Fibroblast of skin of left quadriceps (primary cell): Measurements from ENCODE around the gene HSD17B3.
"Not testable (repeated sequence)": the region's sequence is repeated elsewhere in the genome, so short reads cannot be mapped to it uniquely, and the experiment has no call there.

Experiments
- DNase-seq, 2 experiments: peaks; one replicate each; pipeline ENCODE4 v3.0.0-alpha.2; 2013; ENCODE audit warnings: low read depth in 2 of 2

Gene HSD17B3

DNA sequence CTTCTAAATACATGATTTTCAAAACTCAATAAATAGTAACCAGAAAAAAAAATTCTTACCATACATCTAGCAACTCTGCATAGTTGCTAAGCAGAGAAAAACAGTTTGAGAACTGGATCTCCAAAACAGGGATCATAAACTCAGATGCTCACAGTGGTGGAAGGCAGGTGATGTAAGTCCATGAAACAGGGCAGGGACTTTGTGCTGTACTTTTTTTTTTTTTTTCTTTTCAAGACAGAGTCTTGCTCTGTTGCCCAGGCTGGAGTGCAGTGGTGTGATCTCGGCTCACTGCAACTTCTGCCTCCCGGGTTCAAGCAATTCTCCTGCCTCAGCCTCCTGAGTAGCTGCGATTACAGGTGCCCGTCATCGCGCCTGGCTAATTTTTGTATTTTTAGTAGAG lies 5.0 kb upstream of the HSD17B3 start:
- not testable (repeated sequence) for DNase-seq

DNA sequence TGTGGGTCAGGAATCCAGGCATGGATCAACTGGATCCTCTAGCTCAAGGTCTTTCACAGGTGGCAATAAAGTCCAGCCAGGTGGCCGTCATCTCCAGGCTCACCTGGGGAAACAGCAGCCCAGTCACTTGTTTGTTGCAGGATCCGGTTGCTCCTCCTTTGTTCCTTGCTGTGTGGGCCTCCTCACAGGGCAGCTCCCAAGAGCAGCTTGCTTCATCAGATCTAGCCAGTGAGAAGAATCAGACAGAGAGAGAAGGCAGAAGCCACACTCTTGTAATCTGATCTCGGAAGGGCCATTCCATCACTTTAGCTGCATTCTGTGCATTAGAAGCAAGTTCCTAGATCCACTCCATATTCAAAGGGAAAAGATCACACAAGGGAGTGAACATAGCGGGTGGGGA lies 3.2 kb upstream of the HSD17B3 start:
- no peak for DNase-seq

DNA sequence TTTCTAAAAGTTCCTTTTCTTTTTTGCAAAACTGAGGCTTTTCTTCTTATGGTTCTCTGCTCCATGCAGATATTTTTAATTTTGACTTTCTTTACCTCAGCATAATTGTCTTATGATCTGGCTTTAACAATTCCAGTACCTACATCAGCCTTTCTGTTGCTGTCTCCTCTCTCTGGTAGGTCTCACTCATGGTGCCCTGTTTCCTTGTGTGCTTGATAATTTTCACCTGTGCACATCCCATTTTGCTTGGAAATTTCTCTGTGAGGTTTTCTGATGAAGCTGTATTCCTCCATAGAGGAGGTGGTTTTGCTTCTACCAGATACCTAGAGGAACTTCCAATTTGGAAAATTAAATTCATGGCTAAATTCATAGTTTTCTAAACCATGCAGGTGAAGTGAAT lies 2.3 kb upstream of the HSD17B3 start:
- no peak for DNase-seq

DNA sequence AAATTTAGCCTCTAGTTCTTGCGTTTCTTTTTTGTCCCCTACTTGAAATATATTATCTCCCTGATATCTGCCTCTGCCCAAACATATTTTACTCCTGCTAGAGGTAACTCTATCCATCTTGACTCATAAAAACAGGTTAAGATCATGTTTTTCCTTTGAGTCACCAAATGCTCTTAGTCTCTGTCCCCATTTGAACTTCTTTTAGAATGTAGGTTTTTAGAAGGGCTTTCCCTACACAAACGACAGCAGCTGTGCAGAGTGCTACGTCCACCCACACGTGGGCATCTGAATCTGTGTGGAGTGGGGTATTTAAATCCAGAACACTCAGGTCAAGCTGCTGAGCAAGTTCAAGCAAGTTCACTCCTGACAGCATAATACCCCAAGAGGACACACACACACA lies 2.2 kb downstream of the HSD17B3 start:
- DNase-seq: peak; percentile 8 to 9

DNA sequence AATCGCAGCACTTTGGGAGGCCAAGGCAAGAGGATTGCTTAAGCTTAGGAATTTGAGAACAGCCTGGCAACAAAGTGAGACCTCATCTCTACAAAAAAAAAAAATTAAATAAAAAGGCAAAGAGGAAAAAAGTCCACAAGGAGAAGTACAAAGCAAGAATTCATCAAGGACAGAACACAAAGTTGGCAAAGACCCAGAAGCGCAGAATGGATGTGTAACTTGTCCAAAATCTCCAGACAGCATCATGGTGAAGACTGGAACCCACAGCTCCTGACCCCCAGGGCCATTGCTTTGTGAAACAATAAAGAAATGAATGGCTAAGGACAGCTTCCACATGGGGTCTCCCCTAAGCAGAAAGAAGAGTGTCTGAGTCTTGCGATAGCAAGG lies 7.8 kb downstream of the HSD17B3 start:
- DNase-seq: no peak

DNA sequence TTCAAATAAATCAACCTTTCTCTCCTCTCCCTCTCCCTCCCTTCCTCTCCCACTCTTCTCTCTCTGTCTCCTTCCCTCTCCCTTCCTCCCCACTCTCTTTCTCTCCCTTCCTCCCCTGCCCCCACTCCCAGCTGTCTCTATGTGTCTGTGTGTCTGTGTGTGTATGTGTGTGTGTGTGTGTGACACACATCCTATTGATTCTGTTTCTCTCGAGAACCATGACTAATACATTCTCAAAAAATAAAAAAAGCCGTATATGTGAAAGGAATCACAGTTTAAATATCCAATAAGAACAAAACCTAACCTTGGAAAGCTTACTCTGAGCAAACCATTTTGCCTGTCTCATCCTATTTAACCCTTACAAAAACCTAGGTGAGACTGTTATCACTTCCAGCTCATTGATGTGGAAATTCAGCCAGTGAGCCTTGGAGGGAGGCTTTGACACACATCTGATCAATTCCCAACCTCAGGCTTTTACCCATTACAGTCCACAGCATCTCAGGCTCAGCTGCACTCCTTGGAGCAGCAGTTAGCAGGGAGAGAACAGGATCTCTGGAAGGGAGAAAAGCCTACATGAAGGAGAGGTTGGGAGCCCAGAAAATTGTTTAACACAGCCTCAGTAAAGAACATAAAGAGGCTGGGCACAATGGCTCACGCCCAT lies 8.3 kb downstream of the HSD17B3 start:
- DNase-seq: peak in 1 of 2 experiments; percentile 25

DNA sequence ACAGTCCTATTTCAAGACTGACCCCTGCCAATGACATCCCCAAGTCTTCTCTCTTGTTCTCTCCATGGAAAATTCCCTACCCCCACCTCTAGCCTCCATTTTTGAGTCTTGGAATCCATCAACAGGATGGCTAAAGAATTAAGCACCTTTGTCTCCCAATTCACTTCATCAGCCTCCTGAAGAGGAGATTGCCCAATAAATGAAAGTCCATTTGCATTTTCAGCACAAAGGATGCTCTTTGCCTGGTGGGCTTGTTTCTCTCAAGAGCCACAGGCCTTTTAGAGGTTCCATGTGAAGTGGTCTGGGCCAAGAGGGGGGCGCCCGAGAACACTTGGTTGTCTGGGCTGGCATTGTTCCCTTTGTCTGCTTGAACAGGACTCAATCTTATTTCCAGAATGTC lies 12.6 kb downstream of the HSD17B3 start:
- DNase-seq: no peak

DNA sequence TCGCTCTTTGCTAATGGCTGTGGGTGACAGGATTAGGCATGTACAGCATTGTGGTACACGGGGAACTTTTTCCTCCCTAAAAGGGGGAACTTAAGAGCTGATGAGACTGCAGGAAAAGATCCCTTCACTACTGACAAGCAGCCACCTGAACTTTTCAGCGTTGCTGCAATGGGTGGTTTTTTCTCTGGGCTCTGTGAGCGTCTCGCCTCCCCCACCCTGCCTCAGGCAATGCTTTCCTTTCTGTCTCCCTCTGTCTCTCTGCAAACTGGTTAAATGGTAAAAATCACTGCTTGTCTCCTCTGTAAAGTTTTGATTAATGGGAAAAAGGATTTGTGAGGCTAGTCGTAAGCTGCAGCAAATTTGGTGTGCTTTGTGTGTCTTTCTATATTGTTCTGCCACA lies 20.3 kb downstream of the HSD17B3 start:
- DNase-seq: no peak

DNA sequence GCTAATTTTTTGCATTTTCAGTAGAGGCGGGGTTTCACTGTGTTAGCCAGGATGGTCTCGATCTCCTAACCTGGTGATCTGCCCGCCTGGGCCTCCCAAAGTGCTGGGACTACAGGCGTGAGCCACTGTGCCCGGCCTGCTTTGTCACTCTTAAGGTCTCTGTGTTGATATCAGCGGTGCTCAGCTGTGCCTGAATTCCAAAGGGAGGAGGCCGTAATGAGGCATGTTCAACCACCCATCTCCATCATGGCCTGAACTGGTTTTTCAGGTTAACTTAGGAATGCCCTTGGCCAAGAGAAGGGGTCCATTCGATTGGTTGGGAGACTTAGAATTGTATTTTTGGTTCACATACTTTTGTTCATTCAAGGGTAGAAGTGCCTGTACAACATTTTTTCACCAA lies 22.0 kb downstream of the HSD17B3 start:
- DNase-seq: no peak

DNA sequence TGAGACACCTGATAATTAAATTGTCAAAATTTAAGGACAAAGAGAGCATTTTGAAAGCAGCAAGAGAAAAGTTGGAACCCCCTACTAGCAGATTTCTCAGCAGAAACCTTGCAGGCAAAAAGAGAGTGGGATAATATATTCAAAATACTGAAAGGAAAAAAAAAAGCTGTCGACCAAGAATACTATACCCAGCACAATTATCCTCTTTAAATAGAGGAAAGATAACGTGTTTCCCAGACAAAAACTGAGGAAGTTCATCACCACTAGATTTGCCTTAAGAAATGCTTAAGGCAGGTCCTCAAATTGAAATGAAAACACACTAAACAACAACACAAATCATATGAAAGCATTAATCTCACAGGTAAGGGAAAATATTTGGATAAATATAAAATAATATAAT lies 27.0 kb downstream of the HSD17B3 start:
- DNase-seq: no peak

DNA sequence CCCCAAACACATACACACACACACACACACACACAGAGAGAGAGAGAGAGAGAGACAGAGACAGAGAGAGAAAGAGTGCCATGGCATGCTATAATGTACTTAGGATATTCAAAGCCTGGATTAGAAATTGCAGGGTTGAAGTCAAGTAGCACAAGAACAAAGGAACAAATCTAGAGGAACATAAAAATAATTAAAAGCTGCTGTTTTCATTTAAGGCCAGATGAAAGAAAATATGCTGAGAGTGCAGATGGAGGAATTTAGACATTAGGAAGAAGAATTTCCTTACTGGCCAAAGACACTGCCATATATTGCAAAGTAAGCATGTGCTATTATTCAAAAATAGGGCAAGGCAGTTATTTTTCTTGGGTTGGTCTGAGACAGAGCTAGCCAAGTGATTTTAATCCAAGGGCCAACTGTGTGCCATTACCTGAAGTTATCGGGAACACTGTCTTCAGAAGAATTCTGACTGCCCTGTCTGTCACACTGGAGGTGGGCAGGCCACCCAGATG lies 31.7 kb downstream of the HSD17B3 start:
- DNase-seq: no peak

DNA sequence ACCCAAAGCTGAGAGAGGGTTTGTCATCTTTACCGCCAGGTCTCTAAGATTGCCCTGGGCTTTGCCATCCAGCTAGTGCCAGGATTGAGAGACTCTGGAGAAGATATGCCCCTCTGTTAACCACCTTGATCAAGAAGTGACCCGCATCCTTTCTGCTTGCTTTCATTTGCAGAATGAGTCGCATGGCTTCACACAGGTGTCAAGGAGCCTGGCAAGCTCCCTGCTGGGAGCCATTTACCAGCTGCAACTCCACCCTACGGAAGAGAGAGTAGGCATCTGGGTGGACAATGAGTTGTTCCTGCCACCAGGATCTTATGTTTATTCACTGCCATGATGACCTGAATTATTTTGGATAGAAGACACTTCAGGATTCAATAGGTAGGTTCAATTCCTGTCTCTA lies 43.0 kb downstream of the HSD17B3 start:
- no peak for DNase-seq

DNA sequence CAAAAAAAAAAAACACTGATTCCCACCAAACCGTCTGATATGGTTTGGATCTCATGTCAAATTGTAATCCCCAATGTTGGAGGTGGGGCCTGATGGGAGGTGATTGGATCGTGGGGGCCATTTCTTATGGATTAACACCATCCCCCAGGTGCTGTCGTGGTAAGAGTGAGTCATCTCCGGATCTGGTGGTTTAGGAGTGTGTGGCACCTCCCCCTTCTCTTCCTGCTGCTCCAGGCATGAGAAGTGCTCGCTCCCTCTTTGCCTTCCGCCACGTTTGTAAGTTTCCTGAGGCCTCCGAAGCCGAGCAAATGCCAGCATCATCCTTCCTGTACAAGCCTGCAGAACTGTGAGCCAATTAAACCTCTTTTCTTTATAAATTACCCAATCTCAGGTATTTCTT lies 45.2 kb downstream of the HSD17B3 start:
- no peak for DNase-seq

DNA sequence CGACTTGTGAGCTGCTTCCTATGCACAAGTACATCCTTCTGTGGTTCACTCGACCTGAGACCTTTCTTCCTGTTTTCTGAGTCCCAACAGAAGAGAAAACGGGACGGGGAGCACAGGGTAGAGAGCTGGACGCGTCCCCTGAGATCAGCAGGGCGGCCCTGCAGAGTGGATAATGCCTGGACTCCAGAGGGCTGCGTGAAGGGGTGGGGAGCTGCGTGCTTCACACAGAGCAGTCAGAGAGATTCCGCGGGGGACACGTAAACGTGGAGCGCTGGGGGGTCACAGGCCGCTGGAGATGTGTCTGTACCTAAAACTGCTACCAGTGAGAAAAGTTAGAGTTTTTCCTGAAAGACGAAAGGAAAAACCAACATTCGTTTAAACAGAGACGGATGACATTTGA lies 46.3 kb downstream of the HSD17B3 start:
- no peak for DNase-seq

DNA sequence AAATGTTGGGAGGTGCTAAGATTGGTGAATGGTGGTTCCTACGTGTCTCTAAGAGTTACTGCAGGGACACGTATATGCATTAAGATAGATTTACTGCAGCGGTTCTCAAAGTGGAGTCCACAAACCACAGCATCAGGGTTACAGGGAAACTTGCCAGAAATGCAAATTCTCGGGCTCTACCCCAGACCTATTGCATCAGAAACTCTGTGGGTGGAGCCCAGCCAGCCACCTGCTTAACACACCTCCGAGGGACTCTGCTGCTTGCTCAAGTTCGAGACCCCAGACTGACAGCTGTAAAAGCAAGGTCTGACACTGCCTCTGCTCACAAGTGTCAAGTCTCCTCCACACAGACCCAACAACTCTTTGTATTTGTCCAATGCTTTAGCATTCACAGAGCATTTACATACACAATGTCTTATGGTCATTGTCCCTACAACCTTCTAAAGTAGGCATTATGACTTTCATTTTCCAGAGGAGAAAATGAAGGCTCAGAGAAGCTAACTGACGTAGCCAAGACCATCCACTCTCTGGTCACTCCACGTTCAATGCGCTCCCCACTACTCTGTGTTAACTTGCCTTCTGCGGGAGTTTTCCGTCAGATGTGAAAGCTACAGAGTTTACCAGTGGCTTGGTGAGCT lies 48.8 kb downstream of the HSD17B3 start:
- no peak for DNase-seq

DNA sequence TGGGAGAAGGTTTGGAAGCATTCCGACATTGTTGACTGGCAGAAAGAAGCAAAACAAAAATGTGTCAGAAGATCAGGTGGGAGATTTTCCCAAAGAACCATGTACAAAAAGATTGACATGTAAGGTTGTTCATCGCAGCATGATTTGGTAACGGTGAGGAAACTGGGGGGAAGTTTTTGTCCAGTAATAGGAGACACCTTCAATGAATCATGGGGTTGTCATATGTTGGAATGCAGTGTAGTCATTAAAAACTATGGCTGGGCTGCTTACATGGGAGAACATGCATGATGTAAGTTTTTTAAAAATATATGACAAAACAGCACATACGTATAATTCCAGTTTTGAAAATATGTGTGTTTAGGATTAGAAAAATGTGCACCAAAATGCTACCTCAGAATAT lies 50.5 kb downstream of the HSD17B3 start:
- no peak for DNase-seq

DNA sequence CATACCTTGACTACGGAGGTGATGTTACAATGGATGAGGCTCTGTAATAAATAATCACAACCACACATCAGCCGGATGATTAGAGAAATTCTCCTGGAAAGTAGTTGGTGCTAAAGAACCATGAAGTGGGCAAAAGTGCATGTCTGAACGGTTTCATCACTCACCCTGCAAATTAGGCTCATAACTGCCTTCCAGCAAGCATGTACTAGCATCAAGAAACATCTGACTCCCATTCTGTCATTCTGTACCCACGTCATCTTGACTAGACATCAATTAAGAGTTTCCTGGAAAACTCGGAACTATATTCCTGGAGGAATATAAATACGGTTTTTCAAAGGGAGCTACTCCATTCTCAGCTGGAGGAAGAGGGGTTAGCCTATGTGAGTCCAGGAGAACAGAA lies 52.2 kb downstream of the HSD17B3 start:
- DNase-seq: no peak

DNA sequence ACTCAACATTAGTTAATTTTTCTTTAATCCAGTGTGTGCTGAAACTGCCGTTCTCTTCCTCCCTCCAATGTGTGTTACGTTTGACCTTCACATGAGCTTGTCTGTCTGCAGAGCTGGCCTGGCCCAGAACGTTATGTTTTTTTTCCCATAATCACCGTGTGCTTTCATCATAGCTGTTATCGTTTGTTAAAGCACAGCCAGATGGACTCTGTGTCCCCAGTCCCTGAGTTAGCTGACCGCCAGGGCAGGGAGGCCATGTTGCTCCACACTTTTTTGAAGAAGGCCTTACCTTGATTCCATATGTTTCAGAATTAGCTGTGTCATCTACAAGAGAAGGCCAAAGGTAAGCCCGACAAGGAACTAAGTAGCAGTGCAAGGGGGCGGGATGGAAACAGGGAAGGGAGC lies 55.7 kb downstream of the HSD17B3 start:
- DNase-seq: no peak

DNA sequence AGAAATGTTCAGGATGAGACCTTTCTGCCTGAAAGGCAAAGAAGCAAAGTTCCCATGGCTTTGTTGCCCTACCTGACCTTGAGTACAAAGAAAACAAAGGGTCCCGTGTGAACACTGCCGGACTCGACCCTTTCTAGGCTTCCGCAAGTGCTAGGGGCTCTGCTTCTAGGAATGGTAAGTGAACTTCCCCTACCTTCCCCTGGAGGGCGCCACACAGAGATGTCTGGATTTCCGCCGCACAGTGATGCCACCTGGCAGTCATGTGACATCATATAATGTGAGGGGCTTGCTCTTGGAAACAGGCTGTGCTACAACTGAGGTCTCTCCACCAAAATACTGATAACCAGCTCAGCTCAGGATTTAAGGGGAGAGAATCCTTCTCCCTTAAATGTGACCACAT lies 56.6 kb downstream of the HSD17B3 start:
- DNase-seq: no peak

DNA sequence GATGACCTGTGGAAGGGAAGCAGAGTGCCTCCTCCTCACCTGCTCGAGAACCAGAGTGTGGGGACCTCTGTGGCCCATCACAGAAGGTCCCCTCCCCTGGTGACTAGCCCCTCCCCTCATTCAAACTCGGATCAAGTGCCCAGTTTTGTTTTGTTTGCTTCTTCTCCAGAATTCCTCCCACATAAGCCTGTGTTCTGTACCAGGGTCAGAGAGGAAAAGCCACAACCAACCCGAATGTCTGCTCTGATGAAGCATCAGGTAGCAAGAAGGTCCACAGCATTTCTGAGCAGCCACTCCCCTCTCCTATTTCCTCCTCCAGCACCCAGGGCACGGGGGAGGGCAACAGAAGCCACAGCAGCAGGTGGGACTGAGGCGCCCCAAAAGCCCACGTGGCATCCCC lies 58.2 kb downstream of the HSD17B3 start:
- no peak for DNase-seq

DNA sequence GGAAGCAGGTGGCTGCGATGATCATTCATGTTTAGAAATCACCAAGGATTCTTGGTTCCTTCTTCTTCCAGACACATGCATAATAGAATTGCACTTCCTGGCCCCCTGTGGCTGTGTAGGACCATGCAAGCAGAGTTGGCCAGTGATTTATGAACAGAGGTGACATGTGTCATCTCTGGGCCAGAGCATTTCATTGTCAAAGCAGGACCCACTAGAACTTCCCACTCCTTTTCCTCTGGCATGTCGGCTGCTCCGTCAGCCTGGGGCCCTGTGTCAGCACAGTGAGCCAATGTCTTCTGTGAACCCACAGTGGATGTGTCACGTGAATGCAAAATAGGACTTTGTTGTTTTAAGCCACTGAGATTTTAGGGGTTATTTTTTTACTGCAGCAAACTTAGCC lies 59.2 kb downstream of the HSD17B3 start:
- DNase-seq: no peak

DNA sequence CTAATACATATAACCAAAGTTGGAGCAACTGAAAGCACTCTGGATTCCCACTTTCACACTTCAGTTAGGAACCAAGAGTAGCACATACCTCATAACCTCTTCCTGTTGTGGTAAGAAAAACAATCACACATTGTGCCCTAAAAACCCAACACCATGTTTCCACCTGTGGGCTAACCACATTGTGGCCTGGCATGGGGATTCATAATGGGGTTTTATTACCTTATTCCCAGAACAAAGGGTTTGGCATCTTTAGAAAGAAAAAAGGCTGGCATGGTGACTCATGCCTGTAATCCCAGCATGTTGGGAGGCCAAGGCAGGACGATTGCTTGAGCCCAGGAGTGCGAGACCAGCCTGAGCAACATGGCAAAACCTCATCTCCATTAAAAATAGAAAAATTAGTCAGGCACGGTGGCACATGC lies 60.6 kb downstream of the HSD17B3 start:
- no peak for DNase-seq

DNA sequence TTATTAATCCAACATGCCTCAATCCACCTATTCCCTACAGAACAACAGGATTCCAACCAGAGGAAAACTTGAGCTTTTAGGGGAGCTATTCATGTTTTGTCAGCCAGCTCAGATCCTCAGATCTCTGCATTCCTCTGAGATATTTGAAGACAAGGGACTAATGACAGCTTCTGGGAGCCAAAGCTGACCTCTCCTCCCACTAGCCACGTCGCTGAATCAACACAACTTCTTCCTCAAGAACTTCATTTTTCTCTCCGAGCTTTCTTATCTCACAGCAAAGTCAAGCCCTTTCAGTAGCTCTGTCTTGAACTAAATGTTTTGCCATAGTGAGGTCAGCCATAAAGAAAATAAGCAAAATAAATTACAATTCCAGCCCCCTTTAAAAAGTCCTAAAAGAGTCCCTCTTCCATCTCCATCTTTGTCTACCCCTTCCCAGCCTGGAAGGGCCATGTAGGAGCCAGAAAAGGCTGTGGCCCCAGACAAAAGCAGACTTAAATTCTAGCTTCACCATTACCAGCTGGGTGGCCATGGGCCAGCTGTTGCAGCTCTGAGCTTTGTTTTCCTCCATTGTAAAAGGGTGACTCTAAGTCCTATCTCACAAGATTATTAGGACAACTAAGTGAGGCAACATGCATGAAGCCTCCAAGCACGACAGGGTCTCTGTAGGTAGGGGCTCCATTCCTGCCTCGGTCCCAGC lies 65.0 kb downstream of the HSD17B3 start:
- DNase-seq: no peak
